ENCODE results near the gene OR2T8. TPM values are rescaled to one million over a fixed set of nuclear protein-coding genes. Genes with fewer than 3 reads are reported as not detected.

The OR2T8 gene
- total and polyA plus RNA-seq, 2 of the 8 experiments (the other 6 are each of a cell fraction or from before 2014, with no cell fraction given), result not detected

GRCh38 chr1:247936415-247936814 lies 16.4 kb downstream of the OR2T8 start (continued):
- no peak for TF ChIP-seq NANOG (IDR thresholded peaks at IDR 0.05; ENCODE audit: insufficient read depth, low read depth, low read length, poor library complexity, severe bottlenecking)
- no peak for TF ChIP-seq CBX5 (IDR thresholded peaks at IDR 0.05; ENCODE audit: low read depth, low read length)
- TF ChIP-seq POLR2A (IDR thresholded peaks at IDR 0.05; ENCODE audit: control extremely low read depth in 1 of 2, low read depth in 2 of 2, low read length in 2 of 2), result no peak
- TF ChIP-seq SP1 (IDR thresholded peaks at IDR 0.05; ENCODE audit: low read depth, low read length), result no peak
- TF ChIP-seq JUN (IDR thresholded peaks at IDR 0.05; ENCODE audit: low read depth, low read length), result no peak

Measured in H1 (cell line).